GM08714 (cell line): Measurements from ENCODE around the gene DNAJB11.
"Not testable (repeated sequence)": the region's sequence is repeated elsewhere in the genome, so short reads cannot be mapped to it uniquely, and the experiment has no call there.

Experiments used
- H3K4me3 ChIP-seq: fragments of 200-500 bp; sonication (Bioruptor generic); 2 replicates; pipeline ENCODE4 v1.5.1; 2014; ENCODE audit warnings: mild to moderate bottlenecking, low read length, inconsistent platforms
- ZNF274 ChIP-seq: IDR thresholded peaks from 2 replicates; pipeline ENCODE4 v1.6.1; 2012; ENCODE audit warnings: mild to moderate bottlenecking, low read depth, low read length

DNAJB11 gene

DNA sequence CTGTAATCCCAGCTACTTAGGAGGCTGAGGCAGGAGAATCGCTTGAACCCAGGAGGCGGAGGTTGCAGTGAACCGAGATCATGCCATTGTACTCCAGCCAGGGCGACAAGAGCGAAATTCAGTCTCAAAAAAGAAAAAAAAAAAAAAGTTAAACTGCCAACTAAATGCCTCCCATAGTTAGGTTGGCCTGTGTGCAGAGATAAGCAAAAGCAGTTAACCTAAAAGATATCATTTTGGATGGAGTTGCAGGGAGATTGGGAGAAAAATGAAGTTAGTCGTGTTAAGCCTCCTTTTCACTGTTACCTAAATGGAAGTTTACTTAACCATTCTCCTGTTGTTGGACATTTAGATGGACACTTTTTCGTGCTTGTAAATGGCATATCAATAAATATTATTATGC lies 58.2 kb downstream of the DNAJB11 start:
- TF ChIP-seq ZNF274 = no peak
- no peak overlapping the region for H3K4me3 ChIP-seq

GRCh38 chr3:186630950-186631641 lies 60.6 kb downstream of the DNAJB11 start:
- no peak overlapping the region for H3K4me3 ChIP-seq
- no peak for TF ChIP-seq ZNF274

DNA sequence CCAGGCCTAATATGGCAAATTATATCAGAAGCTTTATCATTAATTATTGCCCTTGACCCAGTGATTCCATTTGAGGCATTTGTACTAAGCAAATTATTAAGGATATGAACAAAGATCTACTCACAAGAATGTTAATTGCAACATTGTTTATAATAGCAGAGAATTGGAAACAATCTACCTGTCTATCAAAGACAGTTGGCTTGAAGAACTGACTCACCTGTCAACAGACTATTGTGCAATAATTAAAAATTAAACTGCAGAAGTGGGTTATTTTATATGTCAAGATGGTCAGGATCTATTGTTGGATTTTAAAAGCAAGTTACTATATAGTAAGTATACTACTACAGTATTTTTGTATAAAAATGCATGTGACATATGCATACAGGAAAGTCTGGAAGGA lies 63.0 kb downstream of the DNAJB11 start:
- no peak for TF ChIP-seq ZNF274
- H3K4me3 ChIP-seq = no peak overlapping the region

GRCh38 chr3:186634207-186634606 lies 63.7 kb downstream of the DNAJB11 start:
- H3K4me3 ChIP-seq = not testable (repeated sequence)
